ENCODE results near the gene TGFBR2.

The TGFBR2 gene

GRCh38 chr3:30616347-30617027, 10.1 kb downstream of the TGFBR2 start:
- DNase-seq (ENCODE audit: low read depth) = no peak
- no peak overlapping the region for H3K4me3 ChIP-seq (ENCODE audit: low read depth, low read length)
- in situ Hi-C loops (cut with HindIII; ENCODE audit: low sequenced_read_pairs) = no loop called here
- TF ChIP-seq CTCF (IDR thresholded peaks at IDR 0.05; ENCODE audit: low read depth, low read length, missing control alignments) = no peak

- DNase-seq (ENCODE audit: low read depth) = no peak
- no peak for TF ChIP-seq CTCF (IDR thresholded peaks at IDR 0.05; ENCODE audit: low read depth, low read length, missing control alignments)
- H3K4me3 ChIP-seq (ENCODE audit: low read depth, low read length) = no peak overlapping the region
- in situ Hi-C loops (cut with HindIII; ENCODE audit: low sequenced_read_pairs) = no loop called here
These were observed 10.7 kb downstream of the TGFBR2 start for GRCh38 chr3:30617069-30617468.

GRCh38 chr3:30617653-30618052, 11.3 kb downstream of the TGFBR2 start:
- TF ChIP-seq CTCF (IDR thresholded peaks at IDR 0.05; ENCODE audit: low read depth, low read length, missing control alignments) = no peak
- H3K4me3 ChIP-seq (ENCODE audit: low read depth, low read length) = no peak overlapping the region
- DNase-seq (ENCODE audit: low read depth) = no peak
- in situ Hi-C loops (cut with HindIII; ENCODE audit: low sequenced_read_pairs) = no loop called here

GRCh38 chr3:30618526-30618925, 12.1 kb downstream of the TGFBR2 start:
- in situ Hi-C loops (cut with HindIII; ENCODE audit: low sequenced_read_pairs) = no loop called here
- no peak for TF ChIP-seq CTCF (IDR thresholded peaks at IDR 0.05; ENCODE audit: low read depth, low read length, missing control alignments)
- DNase-seq (ENCODE audit: low read depth) = no peak
- H3K4me3 ChIP-seq (ENCODE audit: low read depth, low read length) = no peak overlapping the region

- DNase-seq (ENCODE audit: low read depth) = no peak
- in situ Hi-C loops (cut with HindIII; ENCODE audit: low sequenced_read_pairs) = no loop called here
- H3K4me3 ChIP-seq (ENCODE audit: low read depth, low read length) = no peak overlapping the region
- no peak for TF ChIP-seq CTCF (IDR thresholded peaks at IDR 0.05; ENCODE audit: low read depth, low read length, missing control alignments)
These were observed 12.9 kb downstream of the TGFBR2 start for GRCh38 chr3:30619318-30619717.

GRCh38 chr3:30620402-30621360, 14.3 kb downstream of the TGFBR2 start:
- TF ChIP-seq CTCF (IDR thresholded peaks at IDR 0.05; ENCODE audit: low read depth, low read length, missing control alignments) = no peak
- in situ Hi-C loops (cut with HindIII; ENCODE audit: low sequenced_read_pairs) = no loop called here
- no peak for DNase-seq (ENCODE audit: low read depth)
- H3K4me3 ChIP-seq (ENCODE audit: low read depth, low read length) = no peak overlapping the region
